T-helper 2 cell (primary cell): ENCODE data around the gene POLDIP3.
"Not testable (repeated sequence)": the region's sequence is repeated elsewhere in the genome, so short reads cannot be mapped to it uniquely, and the experiment has no call there.

ENCODE experiments used
- DNase-seq, 5 experiments: peaks; one replicate each; pipeline versions ENCODE4 v3.0.0 to v3.0.0-alpha.2; 2012 to 2022

Gene POLDIP3

DNA sequence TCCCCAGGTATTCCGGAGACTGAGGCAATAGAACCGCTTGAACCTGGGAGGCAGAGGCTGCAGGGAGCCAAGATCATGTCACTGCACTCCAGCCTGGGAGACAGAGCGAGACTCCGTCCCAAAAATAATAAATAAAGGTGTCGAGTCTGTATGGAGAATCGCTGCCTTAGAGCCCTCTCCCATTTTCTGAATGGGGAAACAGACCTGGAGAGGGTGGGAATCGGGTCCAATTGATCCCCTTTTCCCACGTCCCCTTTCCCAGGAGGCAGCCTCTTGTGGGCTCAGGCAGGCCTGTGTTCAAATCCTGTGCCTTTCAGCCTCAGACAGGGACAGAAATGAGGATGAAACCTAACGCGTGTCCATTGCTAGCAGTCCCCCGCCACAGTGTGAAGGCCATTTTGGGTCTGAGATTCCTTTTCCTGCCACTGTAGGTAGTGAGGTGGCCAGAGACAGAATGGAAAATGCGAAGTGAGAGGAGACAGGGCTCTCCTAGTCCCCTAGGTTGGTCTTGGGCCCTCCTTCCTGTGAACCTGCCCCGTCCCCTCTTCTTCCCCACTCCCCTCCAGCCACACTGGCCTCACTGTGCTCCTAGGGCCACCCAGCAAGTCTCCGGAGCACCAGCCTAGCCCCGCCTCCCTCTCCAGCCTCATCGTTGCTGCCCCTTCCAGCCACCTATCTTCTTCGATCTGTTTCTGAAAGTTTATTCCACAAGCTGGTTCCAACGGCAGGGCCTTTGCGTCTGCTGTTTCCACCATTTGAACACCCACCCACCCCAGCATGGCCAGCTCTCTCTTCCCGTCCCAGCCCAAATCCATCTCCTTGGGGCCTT, 2.7 kb upstream of the POLDIP3 start:
- DNase-seq, result no peak

DNA sequence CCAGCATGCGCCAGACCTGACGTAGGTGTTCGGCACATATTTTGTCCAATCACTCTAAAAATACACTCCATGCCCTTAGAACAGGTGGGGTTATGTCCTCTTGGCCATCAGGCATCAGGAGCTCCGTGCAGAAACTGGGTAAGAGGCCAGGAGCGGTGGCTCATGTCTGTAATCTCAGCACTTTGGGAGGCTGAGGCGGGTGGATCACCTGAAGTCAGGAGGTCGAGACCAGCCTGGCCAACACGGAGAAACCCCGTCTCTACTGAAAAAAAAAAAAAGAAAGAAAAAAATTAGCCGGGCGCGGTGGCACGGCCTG, 1.1 kb upstream of the POLDIP3 start:
- peak in 1 of 5 experiments; percentile 20 for DNase-seq

DNA sequence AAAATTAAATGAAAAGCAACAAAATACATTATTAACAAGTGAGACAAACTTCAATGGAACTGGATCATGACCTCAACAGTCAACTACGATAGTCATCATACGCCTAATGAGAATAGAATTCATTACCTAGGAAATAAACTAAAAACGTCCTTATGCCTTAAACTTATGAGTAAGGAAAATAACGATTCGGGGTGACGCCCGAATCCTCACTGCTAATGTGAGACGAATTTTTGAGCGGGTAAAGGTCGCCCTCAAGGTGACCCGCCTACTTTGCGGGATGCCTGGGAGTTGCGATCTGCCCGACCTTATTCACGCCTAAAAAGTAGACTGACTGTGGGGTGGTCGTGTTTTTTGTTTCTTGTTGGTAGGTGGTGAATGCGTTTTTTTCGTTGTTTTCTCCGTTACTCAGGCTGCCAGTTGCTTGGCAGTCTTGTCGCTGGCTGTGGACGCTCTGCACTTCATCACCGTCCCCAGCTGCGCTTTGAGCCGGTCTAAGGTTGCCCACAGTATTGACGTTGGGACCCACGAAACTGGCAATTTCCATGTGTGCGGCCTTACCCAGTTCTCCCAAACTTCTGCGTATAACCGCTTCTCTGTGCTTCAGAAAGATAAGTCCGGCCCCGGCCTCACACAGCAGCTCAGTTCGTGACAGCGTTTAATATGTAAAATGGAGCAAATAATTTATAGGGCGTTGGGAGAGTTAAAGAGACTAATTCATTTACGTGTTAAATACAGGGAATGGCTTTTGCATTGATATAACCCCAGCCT, 593 bp upstream of the POLDIP3 start:
- DNase-seq, result peak; percentile 40 to 97 (median 83)

DNA sequence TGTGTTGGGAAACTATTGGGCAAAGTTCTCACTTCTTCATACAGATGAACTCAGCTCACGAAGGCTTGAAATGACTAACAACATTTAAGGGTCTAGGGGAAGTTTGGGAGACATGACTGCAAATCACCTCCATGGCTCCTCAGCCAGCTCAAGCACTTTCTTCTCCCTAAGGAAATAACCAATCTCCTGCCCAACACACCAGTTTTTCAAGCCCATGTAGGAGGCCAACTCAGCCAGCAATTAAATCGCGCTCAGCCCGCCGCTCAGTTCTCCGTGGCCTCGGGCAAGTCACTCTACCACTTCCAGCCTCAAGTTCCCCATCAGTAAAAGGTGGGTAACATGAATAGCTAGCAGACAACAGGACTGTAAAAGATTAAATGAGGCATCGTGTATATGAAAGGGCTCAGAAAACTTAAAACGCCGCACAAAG, 796 bp downstream of the POLDIP3 start:
- no peak for DNase-seq

DNA sequence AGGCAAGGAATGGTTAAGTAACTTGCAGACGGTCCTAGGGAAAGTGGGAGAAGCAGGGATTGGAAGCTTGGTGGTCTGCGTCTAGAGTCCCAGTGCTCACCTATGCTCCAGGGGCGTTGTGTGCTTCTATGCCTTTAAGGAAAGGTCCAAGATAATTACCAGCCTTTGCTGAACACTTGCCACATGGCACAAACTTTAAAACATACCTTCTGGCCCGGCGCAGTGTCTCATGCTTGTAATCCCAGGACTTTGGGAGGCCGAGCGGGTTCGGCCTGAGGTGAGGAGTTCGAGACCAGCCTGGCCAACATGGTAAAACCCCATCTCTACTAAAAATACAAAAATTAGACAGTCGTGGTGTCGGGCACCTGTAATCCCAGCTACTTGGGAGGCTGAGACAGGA, 2.3 kb downstream of the POLDIP3 start:
- no peak for DNase-seq

DNA sequence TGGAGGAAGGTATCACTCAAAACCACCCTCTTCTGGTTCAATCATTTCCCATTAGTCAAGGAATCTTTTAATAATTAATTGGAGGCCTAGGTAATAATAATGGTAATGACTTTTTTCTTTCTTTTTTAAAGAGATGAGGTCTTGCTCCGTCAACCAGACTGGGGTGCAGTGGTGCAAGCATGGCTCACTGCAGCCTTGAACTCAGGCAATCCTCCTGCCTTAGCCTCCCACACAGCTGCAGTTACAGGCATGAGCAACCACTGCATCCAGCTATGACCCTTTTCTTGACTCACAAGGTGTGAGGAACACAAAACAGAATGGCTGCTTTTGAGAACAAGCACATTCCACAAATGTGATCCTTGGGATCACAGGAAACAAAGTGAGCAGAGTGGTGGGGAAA, 3.6 kb downstream of the POLDIP3 start:
- DNase-seq, result no peak

DNA sequence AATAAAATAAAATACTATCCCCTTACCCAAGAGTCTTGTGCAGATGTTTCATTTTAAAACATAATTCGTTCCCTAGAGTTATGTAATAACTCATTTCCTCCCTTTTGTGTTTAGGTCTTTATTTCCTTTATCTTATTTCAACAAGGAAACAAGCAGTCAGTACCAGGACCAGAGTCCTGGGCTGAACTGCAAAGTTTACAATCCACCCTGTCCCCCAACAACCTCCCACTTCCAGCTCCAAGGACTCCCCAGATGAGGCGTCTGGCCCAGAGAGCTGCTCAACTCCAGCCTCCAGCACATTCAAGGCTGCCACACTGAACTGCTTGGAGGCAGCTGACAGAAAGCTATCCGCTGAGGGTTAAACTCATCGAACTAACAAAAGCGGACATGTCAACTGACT, 4.5 kb downstream of the POLDIP3 start:
- DNase-seq, result no peak

DNA sequence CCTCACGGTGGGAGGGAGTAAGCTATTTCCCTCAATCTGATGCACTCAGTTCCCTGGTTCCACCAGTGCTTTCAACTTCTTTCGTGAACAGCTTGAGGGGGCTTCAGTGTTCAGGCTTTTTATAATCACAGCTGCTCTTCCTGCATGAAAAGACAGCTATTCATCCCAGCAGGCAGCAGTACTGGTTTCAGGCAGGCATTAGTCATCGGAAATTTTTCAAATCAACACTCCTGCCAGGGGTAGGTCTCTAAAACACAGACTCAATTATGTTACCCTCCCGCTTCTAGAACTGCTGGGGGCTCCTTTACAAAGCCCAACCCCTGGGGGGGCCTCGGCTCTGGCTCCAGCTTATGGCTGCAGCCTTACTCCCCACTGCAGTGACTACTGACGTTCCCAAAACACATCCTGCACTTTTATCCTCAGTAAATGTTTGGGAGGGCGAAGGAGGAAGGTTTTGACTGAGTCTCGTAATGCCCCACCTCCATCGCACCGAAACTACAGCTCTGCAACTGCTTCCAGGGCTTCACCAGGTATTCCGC, 5.8 kb downstream of the POLDIP3 start:
- no peak for DNase-seq

DNA sequence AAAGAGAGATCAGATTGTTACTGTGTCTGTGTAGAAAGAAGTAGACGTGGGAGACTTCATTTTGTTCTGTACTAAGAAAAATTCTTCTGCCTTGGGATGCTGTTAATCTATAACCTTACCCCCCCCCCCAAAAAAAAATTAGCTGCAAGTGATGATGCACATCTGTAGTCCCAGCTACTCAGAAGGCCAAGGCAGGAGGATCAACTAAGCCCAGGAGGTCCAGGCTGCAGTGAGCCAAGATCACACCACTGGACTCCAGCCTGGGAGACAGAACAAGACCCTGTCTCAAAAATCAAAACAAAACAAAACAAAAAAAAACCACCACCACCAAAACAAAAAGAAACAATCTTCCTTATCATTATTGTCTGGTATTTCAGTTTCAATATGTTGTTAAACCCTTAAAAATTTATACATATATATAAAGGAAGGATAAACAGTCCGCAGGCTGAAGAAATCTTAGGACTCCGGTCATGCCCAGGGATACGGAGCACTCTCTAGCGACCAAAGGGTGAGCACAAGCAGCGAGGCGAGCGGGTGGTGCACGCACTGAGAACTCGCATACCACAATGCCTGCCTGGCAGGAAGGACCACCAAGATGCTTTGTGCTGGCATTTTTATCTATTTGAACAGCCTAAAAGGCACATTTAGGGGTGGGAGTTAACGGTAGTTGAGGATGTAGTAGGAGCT, 6.4 kb downstream of the POLDIP3 start:
- no peak for DNase-seq

DNA sequence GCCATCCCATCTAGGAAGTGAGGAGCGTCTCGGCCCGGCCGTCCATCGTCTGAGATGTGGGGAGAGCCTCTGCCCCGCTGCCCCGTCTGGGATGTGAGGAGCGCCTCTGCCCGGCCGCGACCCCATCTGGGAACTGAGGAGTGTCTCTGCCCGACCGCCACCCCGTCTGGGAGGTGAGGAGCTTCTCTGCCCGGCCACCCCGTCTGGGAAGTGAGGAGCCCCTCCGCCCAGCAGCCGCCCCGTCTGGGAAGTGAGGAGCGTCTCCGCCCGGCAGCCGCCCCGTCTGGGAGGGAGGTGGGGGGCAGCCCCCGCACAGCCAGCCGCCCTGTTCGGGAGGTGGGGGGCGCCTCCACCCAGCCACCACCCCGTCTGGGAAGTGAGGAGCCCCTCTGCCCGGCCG, 7.0 kb downstream of the POLDIP3 start:
- DNase-seq, result not testable (repeated sequence)

DNA sequence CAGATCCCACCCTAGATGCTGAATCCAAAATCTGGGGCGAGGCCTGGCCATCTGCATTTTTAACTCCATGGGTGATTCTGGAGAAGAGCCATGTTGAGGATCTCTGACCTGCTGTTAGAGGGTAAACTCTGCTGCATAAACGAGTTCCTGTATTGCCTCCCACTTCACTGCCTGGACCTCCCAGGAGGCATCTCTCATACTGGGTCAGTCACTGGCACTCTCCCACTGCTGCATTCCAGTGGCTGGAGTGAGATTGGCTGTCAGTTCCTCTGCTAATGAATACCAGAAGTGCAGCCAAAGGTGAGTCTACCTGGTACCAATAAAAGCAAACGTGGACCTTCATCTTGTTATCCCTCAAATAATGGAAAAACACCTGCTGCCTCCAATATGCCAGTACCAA, 10.3 kb downstream of the POLDIP3 start:
- DNase-seq, result no peak

DNA sequence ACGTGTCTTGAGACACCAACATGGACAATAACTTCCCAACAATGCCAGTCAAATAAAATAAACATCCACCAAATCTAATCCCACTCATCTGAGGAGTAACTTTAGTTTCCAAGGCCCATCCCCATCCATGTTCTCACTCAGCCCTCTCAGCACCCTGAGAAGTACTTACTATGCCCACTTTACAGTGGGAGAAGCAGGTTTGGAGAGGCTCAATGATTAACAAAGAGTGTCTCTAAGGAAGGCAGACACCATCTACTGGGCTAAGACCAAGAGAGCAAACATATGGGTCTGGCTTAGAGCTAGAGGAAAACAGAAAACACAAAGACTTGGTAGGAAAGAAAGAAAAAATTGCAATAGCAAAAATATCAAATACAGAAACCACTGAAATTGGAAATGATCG, 11.3 kb downstream of the POLDIP3 start:
- DNase-seq, result no peak

DNA sequence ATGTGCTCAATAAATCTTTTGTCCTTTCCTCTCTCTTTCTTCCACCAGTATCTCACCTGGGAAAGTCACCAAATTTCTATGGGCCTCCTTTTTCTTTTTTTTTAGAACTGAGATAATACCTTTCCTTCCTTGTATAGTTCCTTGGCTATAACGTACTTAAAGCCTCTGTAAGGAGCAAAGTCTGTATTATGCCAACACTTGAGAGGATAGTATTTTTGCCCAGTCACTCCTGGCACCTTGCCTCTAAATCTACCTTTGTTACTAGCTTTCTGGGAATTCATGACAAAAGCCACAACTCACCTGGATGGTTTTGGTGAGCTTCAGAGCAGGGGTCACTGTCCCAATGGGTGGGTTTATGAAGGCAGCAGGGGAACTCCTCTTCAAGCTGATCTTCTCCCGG, 12.2 kb downstream of the POLDIP3 start:
- DNase-seq, result no peak

DNA sequence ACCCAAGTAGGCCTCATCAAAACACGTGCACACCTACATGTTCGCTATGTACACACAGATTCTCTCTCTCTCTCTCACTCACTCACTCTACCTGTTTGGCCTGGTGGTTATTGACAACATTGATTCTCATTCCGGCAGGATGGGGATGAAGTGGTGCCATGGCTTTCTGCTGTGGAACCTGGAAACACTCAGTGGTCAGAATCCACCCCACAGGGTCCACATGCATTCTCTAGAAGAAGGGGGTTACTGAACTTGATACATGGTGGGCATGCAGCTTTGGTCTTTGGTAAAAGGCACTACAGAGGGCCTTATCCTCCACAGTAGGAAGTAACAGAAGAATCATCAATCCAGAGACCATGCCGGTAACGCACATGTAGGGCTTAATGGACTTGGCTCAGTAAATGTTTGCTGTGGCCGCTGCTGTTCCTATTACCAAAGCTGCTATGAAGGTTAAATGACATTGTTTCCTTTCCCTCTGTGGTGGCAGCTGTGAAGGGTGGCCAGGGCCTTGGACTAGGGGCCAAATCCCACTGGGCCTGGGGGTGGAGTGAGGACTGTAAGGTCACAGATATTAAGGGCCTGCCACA, 12.7 kb downstream of the POLDIP3 start:
- no peak for DNase-seq

DNA sequence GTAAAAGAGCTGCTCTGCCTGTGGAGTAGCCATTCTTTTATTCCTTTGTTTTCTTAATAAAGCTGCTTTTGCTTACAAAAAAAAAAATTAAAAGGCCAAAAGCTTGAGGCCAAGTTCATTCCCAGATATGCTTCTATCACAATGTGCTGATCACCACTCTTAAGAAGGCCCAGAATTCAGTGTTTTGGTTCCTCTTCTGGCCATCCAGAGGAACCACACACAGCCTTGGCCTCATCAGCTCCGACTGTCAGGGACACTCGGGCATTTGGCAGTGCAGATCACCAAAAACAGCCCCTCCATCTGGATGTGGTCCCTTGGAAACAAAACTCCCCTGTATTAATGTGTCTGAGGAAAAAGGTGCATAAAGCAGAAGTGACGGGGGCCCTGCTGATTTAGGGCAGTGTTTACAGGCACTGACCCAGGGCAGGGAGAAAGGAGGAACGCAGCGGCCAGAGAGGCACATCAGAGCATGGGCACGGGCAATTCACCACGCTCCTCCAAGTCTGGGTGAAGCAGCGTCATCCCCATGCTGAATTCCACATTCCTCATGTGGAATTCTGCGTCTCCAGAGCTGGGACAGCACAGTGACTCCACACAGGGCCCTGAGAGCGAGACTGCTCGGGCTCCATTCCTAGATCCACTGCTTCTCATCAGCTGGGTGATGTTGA, 17.7 kb downstream of the POLDIP3 start:
- DNase-seq, result no peak

DNA sequence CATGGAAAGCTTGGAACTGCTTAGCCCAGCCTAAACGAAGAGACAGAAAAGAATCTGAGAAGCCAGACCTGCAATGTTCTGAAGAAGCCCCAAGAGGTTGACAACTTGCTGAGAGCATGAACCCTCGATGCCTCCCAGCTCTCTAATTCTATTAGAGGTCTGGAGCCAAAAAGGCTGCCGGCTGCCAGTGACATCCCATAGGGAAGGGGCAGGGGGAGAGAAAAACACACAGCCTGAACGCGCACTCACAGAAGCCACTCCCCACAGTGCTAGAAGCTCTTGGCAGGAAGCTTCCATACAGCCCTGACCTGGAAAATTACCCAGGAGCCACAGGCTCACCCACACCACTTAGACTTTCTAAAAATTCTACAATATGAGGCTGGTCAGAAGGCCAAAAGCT, 18.3 kb downstream of the POLDIP3 start:
- DNase-seq, result no peak

DNA sequence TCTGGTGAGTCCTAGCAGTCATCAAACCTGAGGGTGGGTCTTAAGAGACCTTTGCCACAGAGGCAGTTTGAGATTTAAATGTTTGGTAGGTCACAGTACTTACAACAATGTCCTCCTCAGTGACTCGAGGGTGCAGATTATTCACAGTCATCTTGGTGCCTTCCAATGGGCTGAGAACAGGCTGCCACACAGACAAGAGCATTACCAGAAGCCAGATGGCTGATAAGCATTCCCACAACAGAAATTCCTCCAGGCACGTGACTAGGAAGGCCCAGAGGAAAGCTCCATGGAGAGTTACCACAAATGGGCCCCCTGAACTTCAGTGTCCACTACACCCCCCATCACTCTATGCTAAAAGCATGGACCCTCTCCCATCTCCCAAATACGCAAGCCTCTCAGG, 19.2 kb downstream of the POLDIP3 start:
- no peak for DNase-seq

DNA sequence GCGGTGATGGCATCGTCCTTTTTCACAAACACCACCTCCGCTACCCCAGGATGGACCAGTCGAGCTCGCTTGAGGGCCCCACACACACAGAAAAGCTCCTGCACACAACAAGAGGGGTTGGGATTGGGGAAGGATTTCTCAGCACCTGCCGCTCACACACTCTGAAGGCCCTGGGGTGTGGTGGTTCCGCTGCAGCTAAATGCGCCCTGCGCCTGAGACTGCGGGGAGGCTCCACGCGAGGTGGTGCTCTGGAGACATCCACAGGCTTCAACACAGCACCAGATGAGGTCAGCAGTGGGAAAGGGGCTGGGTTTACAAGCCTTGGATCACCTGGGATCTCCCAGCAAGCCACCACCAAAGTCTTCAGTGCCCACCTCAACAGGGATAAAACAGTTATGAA, 22.7 kb downstream of the POLDIP3 start:
- DNase-seq, result no peak

DNA sequence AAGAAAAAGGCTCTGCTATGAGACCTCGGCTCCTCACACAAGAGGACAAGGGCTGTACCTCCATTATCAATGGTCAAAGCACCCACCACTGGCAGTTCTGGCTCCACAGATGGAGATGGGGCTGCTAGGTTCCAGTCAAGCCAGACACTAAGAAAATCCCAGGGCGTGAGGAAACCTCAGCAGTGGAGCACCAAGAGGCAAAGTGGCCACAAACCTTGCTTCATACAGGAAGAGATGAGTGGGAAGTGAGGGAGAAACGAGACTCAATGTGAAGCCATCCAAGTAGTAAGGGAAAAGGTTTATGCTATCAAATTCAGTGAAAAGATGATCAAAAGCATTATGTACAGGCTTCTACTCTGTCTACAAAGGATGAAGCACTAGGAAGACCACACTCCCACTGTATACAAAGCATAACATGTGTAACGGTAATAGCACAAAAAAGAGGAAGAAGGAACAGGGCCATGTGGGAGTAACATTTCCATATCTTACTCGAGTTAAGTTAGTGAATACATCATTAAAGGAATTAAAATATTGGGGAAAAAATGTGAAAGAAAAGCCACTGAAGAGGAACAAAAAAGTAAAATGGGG, 27.0 kb downstream of the POLDIP3 start:
- no peak for DNase-seq

DNA sequence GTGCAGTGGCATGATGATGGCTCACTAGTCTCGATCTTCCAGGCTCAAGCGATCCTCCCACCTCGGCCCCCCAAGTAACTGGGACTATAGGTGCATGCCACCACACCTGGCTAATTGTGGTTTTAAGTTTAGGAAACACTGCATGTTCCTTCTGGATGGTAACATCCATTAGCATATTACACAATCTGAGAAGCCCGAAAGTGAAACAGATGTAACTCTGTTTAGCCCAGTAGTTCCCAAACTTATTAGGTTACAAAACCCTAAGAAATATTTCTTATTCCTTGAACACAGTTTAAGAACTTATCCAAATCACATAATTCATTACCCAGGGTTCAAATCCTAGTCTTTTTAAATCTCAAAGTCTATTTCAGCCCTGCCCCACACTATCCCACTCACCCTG, 28.3 kb downstream of the POLDIP3 start:
- DNase-seq, result no peak

DNA sequence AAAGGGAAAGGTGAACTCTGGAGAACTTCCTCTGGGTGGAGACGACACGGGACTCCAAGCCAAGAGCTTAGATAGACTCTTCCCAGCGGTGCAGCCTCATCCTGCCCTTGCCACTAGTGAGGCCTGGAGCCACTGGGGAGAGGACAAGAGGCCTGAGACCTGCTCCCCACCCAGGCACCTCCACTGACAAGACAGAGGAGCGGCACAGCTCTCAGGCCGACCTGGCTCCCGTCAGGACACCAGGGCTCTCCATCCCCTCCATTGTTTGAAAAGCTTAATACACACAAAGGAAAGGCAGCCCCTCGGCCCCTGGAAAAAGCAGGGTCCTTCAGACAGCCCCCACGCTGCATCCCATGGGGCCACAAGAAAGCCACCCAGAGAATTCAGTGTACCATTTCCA, 29.6 kb downstream of the POLDIP3 start:
- DNase-seq, result no peak

DNA sequence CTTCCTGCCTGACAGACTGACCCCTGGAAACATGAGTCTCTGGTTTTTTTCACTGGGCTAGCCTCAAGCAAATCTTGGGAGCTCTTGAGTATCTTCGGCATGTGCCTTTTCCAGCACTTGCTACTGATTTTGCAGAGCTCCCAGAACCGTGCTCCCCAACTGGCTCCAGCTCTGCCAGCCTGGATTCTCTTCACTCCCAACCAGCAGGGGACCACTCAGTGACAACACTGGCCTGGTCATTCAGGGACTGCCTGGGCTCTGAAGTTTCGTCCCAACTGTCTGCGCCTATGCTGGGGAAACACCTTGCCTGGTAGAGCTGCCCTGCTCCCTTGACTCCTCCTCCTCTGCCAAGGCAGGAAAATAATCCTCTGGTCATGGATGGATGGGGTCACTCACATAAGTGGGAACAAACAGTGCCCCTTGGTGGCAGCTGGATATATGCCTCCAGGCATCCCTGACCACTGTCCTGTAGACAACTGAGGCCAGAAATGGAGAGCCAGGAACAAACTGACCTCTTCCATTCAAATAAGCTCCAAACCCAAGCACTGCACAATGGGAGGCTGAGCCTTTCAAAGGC, 30.2 kb downstream of the POLDIP3 start:
- no peak for DNase-seq
